Hepatocyte (in vitro differentiated cells): ENCODE results near the gene CSNK2B. TPM values are rescaled to one million over a fixed set of nuclear protein-coding genes. Genes with fewer than 3 reads are reported as not detected.

ENCODE experiments used
- DNase-seq: peaks from one replicate; pipeline ENCODE4 v3.0.0-alpha.2; 2016; ENCODE audit warnings: low spot score
- H2AFZ ChIP-seq: fragments of 200-600 bp; sonication (generic); 2 replicates; pipeline ENCODE4 v1.6.0; 2016; ENCODE audit warnings: antibody characterized with exemption, mild to moderate bottlenecking
- H3K27ac ChIP-seq: fragments of 200-600 bp; sonication (generic); 2 replicates; pipeline ENCODE4 v1.5.1; 2016; ENCODE audit warnings: mild to moderate bottlenecking
- H3K27me3 ChIP-seq: fragments of 200-600 bp; sonication (generic); 2 replicates; pipeline ENCODE4 v1.6.1; 2016
- H3K36me3 ChIP-seq: fragments of 200-600 bp; sonication (generic); replicated peaks from 2 replicates; pipeline ENCODE4 v1.5.1; 2016; ENCODE audit warnings: low read depth; ENCODE audit not compliant: insufficient read depth
- H3K4me1 ChIP-seq: fragments of 200-600 bp; sonication (generic); 2 replicates; pipeline ENCODE4 v1.5.1; 2016; ENCODE audit warnings: mild to moderate bottlenecking, moderate library complexity; ENCODE audit not compliant: insufficient read depth
- H3K4me2 ChIP-seq: fragments of 200-600 bp; sonication (generic); 2 replicates; pipeline ENCODE4 v1.6.0; 2016
- H3K4me3 ChIP-seq: fragments of 200-600 bp; sonication (generic); 2 replicates; pipeline ENCODE4 v1.5.1; 2016; ENCODE audit warnings: mild to moderate bottlenecking
- H3K79me2 ChIP-seq: fragments of 200-600 bp; sonication (generic); 2 replicates; pipeline ENCODE4 v1.6.0; 2017; ENCODE audit warnings: mild to moderate bottlenecking
- H3K9me2 ChIP-seq: fragments of 200-600 bp; sonication (generic); replicated peaks from 2 replicates; pipeline ENCODE4 v1.6.0; 2017; ENCODE audit warnings: mild to moderate bottlenecking; ENCODE audit not compliant: insufficient read depth
- H3K9me3 ChIP-seq: fragments of 200-600 bp; sonication (generic); 2 replicates; pipeline ENCODE4 v1.5.1; 2016; ENCODE audit warnings: low read depth, mild to moderate bottlenecking
- H4K20me1 ChIP-seq: fragments of 200-600 bp; sonication (generic); 2 replicates; pipeline ENCODE4 v1.6.0; 2016; ENCODE audit warnings: mild to moderate bottlenecking; ENCODE audit not compliant: insufficient read depth, poor library complexity, severe bottlenecking
- EZH2 ChIP-seq: fragments of 200-600 bp; sonication (generic); IDR thresholded peaks from 2 replicates; pipeline ENCODE4 v1.6.1; 2016; ENCODE audit warnings: antibody characterized with exemption, mild to moderate bottlenecking, borderline replicate concordance
- EZH2phosphoT487 ChIP-seq: fragments of 200-600 bp; sonication (generic); IDR thresholded peaks from one replicate; pipeline ENCODE4 v1.6.1; 2018; ENCODE audit warnings: antibody characterized with exemption, mild to moderate bottlenecking, low read depth, moderate library complexity; ENCODE audit not compliant: unreplicated experiment, severe bottlenecking
- WGBS: methylation state at CpG from one replicate; pipeline ENCODE4 v1.1.6; 2016; ENCODE audit warnings: low lambda C conversion rate; ENCODE audit errors: missing lambda C conversion rate; 5-methylcytosine and 5-hydroxymethylcytosine counted together
- polyA plus RNA-seq: library from polyadenylated mRNA; unstranded; fragments of >200 nt; fragmentation: Nextera tagmentation; extraction: Ambion mirVana; gene quantifications from 2 replicates; pipeline ENCODE4 v1.2.1, GENCODE V29; 2016
- total RNA-seq: library from RNA; depleted of rRNA; stranded (reverse); fragments of >200 nt; gene quantifications from 2 replicates; pipeline ENCODE4 v1.2.3, GENCODE V29; 2014
- TF ChIP-seq, protein P1 (sequence below): fragments of 200-600 bp; sonication (generic); IDR thresholded peaks from 2 replicates; pipeline ENCODE4 v1.5.1; 2016; ENCODE audit warnings: antibody characterized with exemption, mild to moderate bottlenecking; ENCODE audit not compliant: poor library complexity

The CSNK2B gene
- total and polyA plus RNA-seq, 2 experiments from 2014 or later = 155 to 181 TPM

DNA sequence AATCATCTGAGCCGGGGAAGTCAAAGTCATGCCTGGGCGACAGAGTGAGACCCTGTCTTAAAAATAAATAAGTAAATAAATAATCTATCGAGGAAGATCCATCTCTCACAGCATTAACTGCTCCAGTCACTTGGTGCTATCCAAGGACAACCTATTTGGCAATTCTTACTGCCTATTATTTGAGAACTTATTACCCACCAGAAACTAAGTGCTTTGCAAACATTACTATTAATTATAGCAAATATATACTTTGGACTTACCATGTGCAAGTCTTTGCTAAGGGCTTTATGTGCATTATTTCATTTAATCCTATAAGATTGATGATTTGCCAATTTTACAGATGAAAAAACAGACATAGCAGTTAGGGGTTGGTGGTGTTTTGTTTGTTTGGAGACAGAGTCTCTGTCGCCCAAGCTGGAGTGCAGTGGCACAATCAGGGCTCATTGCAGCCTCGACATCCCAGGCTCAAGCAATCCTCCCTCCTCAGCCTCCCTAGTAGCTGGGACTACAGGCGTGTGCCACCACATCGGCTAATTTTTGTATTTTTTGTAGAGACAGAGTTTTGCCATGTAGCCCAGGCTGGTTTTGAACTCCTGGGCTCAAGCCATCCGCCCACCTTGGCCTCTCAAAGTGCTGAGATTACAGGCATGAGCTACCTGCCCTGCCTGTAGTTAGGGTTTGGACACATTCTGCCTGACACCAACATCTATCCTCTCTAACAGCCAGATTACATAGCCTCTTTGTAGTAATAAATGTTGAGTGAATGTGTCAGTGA is 11.1 kb upstream of the CSNK2B start:
- no peaks in the 10 kb centered on the region for H3K36me3 ChIP-seq
- H3K9me3 ChIP-seq = no peaks in the 10 kb centered on the region
- peaks cover 13% of the 10 kb centered on the region for H4K20me1 ChIP-seq
- TF ChIP-seq EZH2phosphoT487 (no peak), EZH2 (no peak)
- TF ChIP-seq, protein P1, sequence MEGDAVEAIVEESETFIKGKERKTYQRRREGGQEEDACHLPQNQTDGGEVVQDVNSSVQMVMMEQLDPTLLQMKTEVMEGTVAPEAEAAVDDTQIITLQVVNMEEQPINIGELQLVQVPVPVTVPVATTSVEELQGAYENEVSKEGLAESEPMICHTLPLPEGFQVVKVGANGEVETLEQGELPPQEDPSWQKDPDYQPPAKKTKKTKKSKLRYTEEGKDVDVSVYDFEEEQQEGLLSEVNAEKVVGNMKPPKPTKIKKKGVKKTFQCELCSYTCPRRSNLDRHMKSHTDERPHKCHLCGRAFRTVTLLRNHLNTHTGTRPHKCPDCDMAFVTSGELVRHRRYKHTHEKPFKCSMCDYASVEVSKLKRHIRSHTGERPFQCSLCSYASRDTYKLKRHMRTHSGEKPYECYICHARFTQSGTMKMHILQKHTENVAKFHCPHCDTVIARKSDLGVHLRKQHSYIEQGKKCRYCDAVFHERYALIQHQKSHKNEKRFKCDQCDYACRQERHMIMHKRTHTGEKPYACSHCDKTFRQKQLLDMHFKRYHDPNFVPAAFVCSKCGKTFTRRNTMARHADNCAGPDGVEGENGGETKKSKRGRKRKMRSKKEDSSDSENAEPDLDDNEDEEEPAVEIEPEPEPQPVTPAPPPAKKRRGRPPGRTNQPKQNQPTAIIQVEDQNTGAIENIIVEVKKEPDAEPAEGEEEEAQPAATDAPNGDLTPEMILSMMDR = no peak
- no peak for DNase-seq
- H3K27me3 ChIP-seq = no peaks in the 10 kb centered on the region
- H3K9me2 ChIP-seq = no peaks in the 10 kb centered on the region
- 91% methylated on average over 8 of the region's 8 CpGs for WGBS
- H2AFZ ChIP-seq = no peak overlapping the region
- no peak overlapping the region for H3K4me3 ChIP-seq
- H3K79me2 ChIP-seq = peaks cover 65% of the 10 kb centered on the region
- peak overlapping the region; percentile 62 for H3K27ac ChIP-seq
- H3K4me1 ChIP-seq = peaks cover 29% of the 10 kb centered on the region
- H3K4me2 ChIP-seq = peak overlapping the region; percentile 53

DNA sequence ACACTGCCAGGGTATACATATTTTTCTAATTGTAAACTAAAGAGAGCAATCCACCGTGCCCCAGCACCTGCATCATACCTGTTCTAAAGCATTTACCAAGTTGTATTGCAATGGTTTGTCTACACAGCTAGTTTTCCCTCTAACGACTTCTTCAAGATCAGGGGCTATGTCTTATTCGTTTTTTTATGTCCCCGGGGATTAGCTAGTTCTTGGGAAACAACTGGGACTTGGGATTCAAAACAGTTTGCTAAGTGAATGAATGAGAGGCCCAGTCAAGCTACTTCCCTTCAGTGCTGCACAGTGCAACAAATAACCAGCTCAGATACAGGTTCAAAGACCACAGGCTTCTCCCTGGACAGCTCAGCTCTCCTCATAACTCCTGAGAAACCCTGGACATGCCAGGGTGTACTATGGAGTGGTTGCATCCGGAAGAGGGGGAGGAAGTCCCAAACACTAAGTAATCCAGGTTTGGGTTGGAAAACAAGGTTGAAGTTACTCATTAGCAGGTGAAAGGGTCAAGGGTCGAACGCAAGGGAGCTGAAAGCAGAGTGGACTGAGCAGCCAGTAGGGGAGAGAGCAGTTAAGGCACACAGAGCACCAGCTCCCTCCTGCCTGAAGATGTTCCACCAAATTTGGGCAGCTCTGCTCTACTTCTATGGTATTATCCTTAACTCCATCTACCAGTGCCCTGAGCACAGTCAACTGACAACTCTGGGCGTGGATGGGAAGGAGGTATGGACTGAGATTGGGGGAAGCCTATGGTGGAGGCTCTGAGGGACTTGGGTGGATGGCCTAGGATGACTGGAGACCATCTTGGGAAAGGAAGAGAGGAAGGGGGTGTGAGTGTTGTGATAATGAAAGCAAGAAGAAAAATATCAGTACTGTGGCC is 10.3 kb upstream of the CSNK2B start, which contains the start of gene APOM:
Gene APOM (plus strand): TSS at position 546 of the 889 bp plus-strand sequence. CDS start 73 bp downstream, at position 619.
- Histone ChIP-seq H3K79me2 (peaks cover 64% of the 10 kb centered on the region), H3K4me1 (peaks cover 29% of the 10 kb centered on the region), H3K36me3 (no peaks in the 10 kb centered on the region), H4K20me1 (peaks cover 13% of the 10 kb centered on the region), H2AFZ (no peak within 1 kb of the TSS), H3K27ac (peak within 1 kb of the TSS; percentile 62), H3K9me3 (no peaks in the 10 kb centered on the region), H3K9me2 (no peaks in the 10 kb centered on the region), H3K4me3 (no peak within 1 kb of the TSS), H3K27me3 (no peaks in the 10 kb centered on the region), H3K4me2 (peak within 1 kb of the TSS; percentile 53)
- 68% methylated on average over 8 of the region's 8 CpGs for WGBS
- DNase-seq = peak; percentile 66
- TF ChIP-seq, protein P1 = no peak
- TF ChIP-seq EZH2 = no peak
- no peak for TF ChIP-seq EZH2phosphoT487

GRCh38 chr6:31657406-31658157 is 8.3 kb upstream of the CSNK2B start:
- no peaks in the 10 kb centered on the region for H3K27me3 ChIP-seq
- no peak overlapping the region for H3K27ac ChIP-seq
- peaks cover 30% of the 10 kb centered on the region for H3K4me1 ChIP-seq
- DNase-seq = no peak
- H3K9me3 ChIP-seq = no peaks in the 10 kb centered on the region
- peaks cover 68% of the 10 kb centered on the region for H3K79me2 ChIP-seq
- no peaks in the 10 kb centered on the region for H3K9me2 ChIP-seq
- no peak overlapping the region for H3K4me3 ChIP-seq
- peak overlapping the region; percentile 97 for H3K4me2 ChIP-seq
- no peak overlapping the region for H2AFZ ChIP-seq
- WGBS = 88% methylated on average over 6 of the region's 6 CpGs
- TF ChIP-seq EZH2 (no peak), EZH2phosphoT487 (no peak)
- TF ChIP-seq, protein P1 = no peak
- no peaks in the 10 kb centered on the region for H3K36me3 ChIP-seq
- H4K20me1 ChIP-seq = peaks cover 13% of the 10 kb centered on the region
